ENCODE measurements around the gene DAPK1.
"Not testable (repeated sequence)": the region's sequence is repeated elsewhere in the genome, so short reads cannot be mapped to it uniquely, and the experiment has no call there.

DAPK1 gene

GRCh38 chr9:87718852-87719612, 221.4 kb downstream of the DAPK1 start:
- no peak for FAIRE-seq

DNA sequence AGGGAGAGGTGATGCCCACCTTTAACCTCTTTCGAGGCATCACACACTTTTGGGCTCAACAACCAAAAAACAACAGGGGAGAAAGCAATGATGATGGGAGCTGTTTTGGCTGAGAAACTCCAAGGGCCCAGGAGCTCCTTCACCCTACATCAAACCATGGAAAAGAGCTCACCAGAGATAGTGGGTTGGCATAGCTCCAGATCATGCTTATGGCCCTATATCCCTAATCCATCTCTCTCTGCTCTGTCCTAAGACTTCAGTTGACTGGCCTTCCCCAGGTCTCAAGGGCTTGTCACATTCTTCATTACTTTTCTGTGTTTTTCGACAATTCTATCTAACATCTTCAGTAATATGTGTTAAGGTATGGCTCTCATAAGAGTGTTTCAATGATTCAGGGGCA, 222.5 kb downstream of the DAPK1 start:
- FAIRE-seq: no peak

GRCh38 chr9:87722393-87723088, 224.9 kb downstream of the DAPK1 start:
- no peak for FAIRE-seq

GRCh38 chr9:87725356-87725899, 227.8 kb downstream of the DAPK1 start:
- FAIRE-seq: no peak

DNA sequence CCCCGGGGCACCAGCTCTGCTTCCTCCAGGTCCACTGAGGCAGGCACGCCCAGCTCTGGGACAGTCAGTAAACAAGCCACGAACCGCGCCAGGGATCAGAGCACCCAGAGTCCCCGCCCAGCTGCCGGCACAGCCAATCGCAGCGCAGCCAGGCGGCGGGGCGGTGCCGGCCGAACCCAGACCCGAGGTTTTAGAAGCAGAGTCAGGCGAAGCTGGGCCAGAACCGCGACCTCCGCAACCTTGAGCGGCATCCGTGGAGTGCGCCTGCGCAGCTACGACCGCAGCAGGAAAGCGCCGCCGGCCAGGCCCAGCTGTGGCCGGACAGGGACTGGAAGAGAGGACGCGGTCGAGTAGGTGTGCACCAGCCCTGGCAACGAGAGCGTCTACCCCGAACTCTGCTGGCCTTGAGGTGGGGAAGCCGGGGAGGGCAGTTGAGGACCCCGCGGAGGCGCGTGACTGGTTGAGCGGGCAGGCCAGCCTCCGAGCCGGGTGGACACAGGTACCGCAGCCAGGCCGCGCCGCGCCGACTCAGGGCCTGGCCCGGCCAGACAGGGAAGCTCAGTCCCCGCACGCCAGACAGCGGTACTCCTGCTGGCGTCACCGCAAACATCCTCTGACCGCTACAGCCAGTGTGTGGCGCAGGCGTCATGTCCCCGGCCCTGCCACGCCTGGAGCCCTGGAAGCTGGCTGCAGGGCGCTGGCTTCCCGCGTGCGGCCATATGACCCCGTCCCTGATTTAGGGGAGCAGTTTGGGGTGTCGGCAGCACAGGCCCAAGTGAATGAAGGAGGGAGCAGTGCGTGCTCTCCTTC, 228.4 kb downstream of the DAPK1 start, which contains the start of gene CTSL:
TSS of gene CTSL (plus strand) at position 220 of the 810 bp plus-strand sequence. CDS start 1,485 bp downstream, outside the sequence.
- FAIRE-seq: no peak

DNA sequence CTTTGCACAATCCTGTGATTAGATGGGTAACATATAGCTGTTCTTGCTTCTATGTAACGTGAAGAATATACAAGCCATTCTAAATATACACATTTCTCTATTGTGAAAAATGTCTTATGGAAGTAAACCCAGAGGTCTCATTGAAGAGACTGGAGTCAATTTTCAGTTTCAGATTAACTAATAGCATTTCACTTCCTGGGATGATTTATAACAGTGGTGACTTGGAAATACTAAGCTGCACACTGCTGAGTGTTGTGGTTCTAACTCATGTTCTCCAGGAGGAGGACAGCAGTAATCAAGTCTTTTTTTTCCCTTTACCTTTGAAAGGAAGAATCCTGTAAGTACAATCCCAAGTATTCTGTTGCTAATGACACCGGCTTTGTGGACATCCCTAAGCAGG, 231.6 kb downstream of the DAPK1 start:
- FAIRE-seq: no peak

DNA sequence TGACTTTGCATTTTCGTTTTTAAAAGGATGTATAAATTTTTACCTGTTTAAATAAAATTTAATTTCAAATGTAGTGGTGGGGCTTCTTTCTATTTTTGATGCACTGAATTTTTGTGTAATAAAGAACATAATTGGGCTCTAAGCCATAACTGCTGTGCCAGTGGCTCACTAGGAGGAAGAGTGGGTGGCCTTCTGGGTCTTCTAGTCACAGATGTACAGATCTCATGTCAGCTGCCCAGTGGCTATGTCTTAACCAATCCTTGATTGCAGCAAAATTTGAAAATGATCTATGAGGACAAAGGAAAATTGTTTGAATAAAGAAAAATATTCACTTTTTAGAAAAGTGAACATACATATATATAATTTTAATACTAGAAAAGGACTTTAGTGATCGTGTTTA, 233.7 kb downstream of the DAPK1 start:
- FAIRE-seq: no peak

DNA sequence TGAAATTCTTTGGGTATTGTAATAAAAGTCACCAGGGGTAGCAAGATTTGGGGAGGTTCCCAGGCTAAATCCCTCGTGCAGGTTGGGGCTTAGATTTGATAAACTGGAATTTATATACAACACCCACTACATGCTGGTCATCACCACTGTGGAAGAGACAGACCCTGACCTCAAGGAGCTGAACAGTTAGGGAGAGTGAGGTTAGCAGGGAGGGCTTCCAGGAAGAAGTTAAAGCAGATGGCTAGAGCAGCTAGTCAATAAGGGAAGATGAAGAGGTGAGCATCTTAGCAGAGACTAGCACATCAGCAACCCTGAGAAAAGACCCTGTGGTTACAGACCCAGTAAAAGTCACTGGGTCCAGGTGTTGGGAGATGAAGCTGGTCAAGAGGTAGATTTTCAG, 234.7 kb downstream of the DAPK1 start:
- no peak for FAIRE-seq

DNA sequence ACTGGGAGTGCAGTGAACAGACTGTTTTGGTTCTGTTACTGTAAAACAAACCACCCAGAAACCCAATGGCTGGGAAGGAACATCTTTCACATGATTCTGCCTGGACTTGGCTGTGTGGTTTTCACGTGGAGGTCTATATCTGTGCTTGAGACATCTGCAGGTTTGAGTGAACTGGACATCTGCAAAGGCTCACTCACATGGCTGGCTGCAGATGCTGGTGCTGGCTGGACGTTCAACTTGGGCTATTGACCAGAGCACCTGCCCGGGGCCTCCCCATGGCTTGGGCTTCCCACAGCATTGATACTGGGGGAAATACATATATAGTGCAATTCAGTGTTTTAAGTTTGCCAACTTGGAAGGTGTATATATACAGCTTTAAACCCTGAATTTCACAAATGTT, 235.1 kb downstream of the DAPK1 start:
- FAIRE-seq: no peak

- FAIRE-seq: no peak
Observed at GRCh38 chr9:87733273-87734052, 235.8 kb downstream of the DAPK1 start.

DNA sequence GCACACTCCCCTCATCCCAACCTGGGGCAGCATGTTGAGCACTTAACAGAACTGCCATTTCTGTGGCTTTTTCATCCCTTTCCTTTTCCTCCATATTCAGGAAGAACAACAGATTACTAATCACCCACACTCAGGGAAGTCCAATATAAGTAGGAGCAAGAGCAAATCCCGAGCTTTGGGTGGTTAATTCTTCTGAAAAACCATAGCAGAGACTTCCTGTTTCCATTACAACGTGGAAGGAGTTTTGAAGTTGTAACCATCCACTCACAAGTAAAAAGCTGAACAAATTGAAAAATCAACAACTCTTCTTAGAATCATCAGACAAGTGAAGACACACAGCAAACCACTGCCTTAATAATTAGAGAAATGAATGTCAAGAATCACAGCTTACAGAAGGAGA, 236.4 kb downstream of the DAPK1 start:
- FAIRE-seq: no peak

DNA sequence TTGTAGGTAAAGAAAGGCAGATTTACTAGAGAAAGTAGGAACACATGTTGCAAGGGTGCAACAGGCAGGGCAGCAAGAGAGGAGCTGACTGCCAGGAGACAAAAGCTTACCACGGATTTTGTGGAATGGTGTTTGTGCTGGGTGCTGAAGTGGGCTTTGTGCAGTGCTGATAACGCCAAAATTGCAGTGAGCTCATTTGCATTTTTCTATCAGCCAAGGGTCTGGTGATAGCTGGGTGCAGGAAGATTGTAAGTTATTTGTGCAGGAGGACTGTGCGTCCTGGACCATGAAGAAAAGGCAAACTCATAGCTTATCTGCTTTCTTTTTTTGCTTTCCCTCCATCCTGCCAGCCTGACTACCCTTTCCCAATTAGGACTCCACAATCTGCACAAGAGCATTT, 241.9 kb downstream of the DAPK1 start:
- FAIRE-seq: no peak

- no peak for FAIRE-seq
Observed at GRCh38 chr9:87740209-87740608, 242.5 kb downstream of the DAPK1 start.

DNA sequence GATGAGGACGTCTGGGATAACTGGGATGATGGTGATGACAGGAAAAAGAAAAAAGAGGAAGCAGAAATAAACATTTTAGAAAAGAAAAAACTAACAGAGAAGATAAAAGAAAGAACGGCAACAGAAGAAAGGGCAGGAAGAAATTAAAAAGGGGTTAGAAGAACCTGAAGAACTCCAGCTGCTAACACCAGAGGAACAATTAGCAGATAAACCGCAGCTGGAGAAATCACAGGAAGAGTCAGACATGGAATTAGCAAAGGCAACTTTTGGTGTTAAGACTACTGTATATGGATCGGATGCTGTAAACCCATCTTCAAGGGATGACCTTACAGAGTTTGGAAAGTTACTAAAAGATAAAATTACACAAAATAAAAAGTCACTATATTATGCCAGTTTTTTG, 243.7 kb downstream of the DAPK1 start:
- no peak for FAIRE-seq

DNA sequence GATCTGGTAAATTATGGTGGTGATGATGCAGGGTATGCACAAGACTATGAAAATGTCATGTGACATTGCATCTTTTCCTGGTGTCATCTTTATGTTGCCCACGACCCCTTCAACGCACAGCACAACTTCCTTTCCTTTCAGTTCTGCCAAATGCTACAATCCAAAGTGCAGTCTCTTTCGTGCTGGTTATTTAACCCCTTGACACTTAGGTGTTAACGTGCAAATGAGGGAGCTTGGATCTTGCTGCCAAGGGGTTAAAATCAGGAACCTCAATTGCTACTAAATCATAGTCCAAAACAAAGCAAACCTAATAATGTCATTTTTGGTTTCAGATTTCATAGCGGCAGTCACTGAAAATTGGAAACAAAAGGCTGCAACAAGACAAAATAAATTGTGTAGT, 244.2 kb downstream of the DAPK1 start:
- no peak for FAIRE-seq

- no peak for FAIRE-seq
Observed at GRCh38 chr9:87742813-87743428, 245.3 kb downstream of the DAPK1 start.

DNA sequence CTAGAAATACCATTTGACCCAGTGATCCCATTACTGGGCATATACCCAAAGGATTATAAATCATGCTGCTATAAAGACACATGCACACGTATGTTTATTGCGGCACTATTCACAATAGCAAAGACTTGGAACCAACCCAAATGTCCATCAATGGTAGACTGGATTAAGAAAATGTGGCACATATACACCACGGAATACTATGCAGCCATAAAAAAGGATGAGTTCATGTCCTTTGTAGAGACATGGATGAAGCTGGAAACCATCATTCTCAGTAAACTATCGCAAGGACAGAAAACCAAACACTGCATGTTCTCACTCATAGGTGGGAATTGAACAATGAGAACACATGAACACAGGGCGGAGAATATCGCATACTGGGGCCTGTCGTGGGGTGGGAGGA, 246.6 kb downstream of the DAPK1 start:
- not testable (repeated sequence) for FAIRE-seq

GRCh38 chr9:87746186-87746585, 248.5 kb downstream of the DAPK1 start:
- FAIRE-seq: no peak

GRCh38 chr9:87748881-87749280, 251.2 kb downstream of the DAPK1 start:
- FAIRE-seq: no peak

GRCh38 chr9:87749335-87750035, 251.8 kb downstream of the DAPK1 start:
- no peak for FAIRE-seq

- no peak for FAIRE-seq
Observed at GRCh38 chr9:87750726-87751125, 253.1 kb downstream of the DAPK1 start.

All from G401.6 (cell line).